HEK293T (cell line): Measurements from ENCODE around the gene CNTF.

ENCODE experiments used
- CTCF ChIA-PET: fragments of 350-600 bp; formaldehyde crosslinking; extraction: SDS; loops from one replicate; lab custom pipeline; 2021; ENCODE audit warnings: antibody characterized with exemption, inconsistent platforms; lab: Yijun Ruan, JAX
- POLR2A ChIA-PET: fragments of 350-600 bp; formaldehyde crosslinking; extraction: SDS; loops from one replicate; lab custom pipeline; 2020; ENCODE audit warnings: antibody characterized with exemption, inconsistent platforms; lab: Yijun Ruan, JAX
- DNase-seq: peaks from one replicate; pipeline ENCODE4 v3.0.0; 2012; ENCODE audit warnings: mixed read lengths; ENCODE audit errors: extremely low spot score
- ARNT ChIP-seq: fragments of 450-650 bp; IDR thresholded peaks from 2 replicates; pipeline ENCODE4 v1.6.1; 2017; ENCODE audit warnings: mild to moderate bottlenecking
- BHLHE40 ChIP-seq: fragments of 450-650 bp; IDR thresholded peaks from 2 replicates; pipeline ENCODE4 v1.6.1; 2016; ENCODE audit warnings: mild to moderate bottlenecking, moderate library complexity, borderline replicate concordance
- CTBP1 ChIP-seq: fragments of 450-650 bp; IDR thresholded peaks from 2 replicates; pipeline ENCODE4 v1.6.1; 2016; ENCODE audit warnings: borderline replicate concordance
- ELF4 ChIP-seq: fragments of 450-650 bp; IDR thresholded peaks from 2 replicates; pipeline ENCODE4 v1.6.1; 2017; ENCODE audit warnings: antibody characterized with exemption
- FOXA1 ChIP-seq: fragments of 450-650 bp; IDR thresholded peaks from 2 replicates; pipeline ENCODE4 v1.6.1; 2016; ENCODE audit warnings: mild to moderate bottlenecking
- FOXK2 ChIP-seq: fragments of 450-650 bp; IDR thresholded peaks from 2 replicates; pipeline ENCODE4 v1.6.1; 2016; ENCODE audit warnings: mild to moderate bottlenecking
- FOXM1 ChIP-seq: fragments of 450-650 bp; IDR thresholded peaks from 2 replicates; pipeline ENCODE4 v1.6.1; 2017; ENCODE audit warnings: mild to moderate bottlenecking, borderline replicate concordance
- HDGF ChIP-seq: fragments of 450-650 bp; IDR thresholded peaks from 2 replicates; pipeline ENCODE4 v1.6.1; 2017; ENCODE audit warnings: antibody characterized with exemption, borderline replicate concordance
- L3MBTL2 ChIP-seq: fragments of 450-650 bp; conservative IDR thresholded peaks from 2 replicates; pipeline ENCODE4 v1.6.1; 2016; ENCODE audit warnings: mild to moderate bottlenecking
- LEF1 ChIP-seq: fragments of 450-650 bp; IDR thresholded peaks from 2 replicates; pipeline ENCODE4 v1.6.1; 2017; ENCODE audit warnings: mild to moderate bottlenecking, borderline replicate concordance
- NFRKB ChIP-seq: fragments of 450-650 bp; IDR thresholded peaks from 2 replicates; pipeline ENCODE4 v1.6.1; 2016; ENCODE audit warnings: mild to moderate bottlenecking, moderate library complexity
- SP1 ChIP-seq: fragments of 450-650 bp; IDR thresholded peaks from 2 replicates; pipeline ENCODE4 v1.6.1; 2017
- SUZ12 ChIP-seq: fragments of 450-650 bp; IDR thresholded peaks from 2 replicates; pipeline ENCODE4 v1.6.1; 2016; ENCODE audit warnings: mild to moderate bottlenecking
- TARDBP ChIP-seq: fragments of 450-650 bp; IDR thresholded peaks from 2 replicates; pipeline ENCODE4 v1.6.1; 2016
- ZNF384 ChIP-seq: fragments of 450-650 bp; IDR thresholded peaks from 2 replicates; pipeline ENCODE4 v1.6.1; 2016
- TF ChIP-seq, protein P1 (sequence below): fragments of 450-650 bp; IDR thresholded peaks from 2 replicates; pipeline ENCODE4 v1.6.1; 2016

The CNTF gene

DNA sequence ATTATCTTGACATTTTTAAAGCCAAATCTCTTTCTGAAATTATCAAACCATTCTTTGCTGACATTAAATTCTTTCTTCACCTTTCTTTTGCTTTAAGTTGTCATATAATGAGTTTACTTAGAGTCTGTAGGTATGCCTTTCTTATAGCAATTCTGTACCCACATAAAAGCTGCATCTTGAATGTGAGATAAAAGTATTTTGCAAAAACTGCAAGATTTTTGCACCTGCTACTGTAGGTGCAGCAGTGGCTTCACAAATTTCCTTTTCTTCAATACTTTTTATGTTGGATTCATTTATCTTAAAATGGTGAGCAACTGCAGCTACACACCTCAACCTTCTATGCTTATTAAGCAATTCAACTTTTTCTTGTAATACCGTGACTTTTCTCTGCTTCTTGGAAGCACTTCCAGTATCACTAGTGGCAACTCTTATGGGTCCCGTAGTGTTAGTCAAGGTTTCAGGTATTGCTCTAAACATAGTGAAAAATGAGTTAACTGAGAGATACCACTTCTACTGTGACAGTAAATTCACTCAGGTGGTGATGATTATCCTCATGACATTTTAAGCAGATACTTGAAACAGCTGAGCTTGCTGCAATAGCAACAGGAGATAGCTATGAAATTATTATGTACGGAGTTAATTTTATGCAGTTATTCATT, 24.9 kb upstream of the CNTF start:
- ChIA-PET CTCF (no interaction called here), POLR2A (no interaction called here)

DNA sequence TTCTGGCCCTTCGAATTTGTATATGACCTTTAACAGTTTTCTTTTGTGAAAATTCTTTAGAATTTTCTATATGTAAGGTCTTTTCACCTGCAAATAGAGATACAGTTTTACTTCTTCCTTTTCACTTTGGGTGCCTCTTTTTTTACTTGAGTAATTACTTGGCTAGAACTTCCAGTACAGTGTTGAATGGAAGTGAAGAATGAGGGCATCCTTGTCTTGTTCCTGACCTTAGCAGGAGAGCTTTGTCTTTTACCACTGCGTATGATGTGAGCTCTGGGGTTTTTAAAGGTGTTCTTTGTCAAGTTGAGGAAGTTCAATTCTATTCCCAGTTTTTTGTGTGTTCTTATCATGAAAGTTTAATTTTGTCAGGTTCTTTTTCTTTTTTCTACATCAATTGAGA, 22.0 kb upstream of the CNTF start:
- POLR2A ChIA-PET, result no interaction called here

More for the DNA sequence above, 24.9 kb upstream of the CNTF start:
- DNase-seq, result no peak
- no peak for TF ChIP-seq LEF1
- no peak for TF ChIP-seq TARDBP
- TF ChIP-seq L3MBTL2, result no peak
- no peak for TF ChIP-seq FOXK2
- TF ChIP-seq CTBP1, result no peak
- TF ChIP-seq SP1, result no peak
- TF ChIP-seq FOXM1, result no peak
- no peak for TF ChIP-seq SUZ12
- TF ChIP-seq ELF4, result no peak
- TF ChIP-seq FOXA1, result no peak

DNA sequence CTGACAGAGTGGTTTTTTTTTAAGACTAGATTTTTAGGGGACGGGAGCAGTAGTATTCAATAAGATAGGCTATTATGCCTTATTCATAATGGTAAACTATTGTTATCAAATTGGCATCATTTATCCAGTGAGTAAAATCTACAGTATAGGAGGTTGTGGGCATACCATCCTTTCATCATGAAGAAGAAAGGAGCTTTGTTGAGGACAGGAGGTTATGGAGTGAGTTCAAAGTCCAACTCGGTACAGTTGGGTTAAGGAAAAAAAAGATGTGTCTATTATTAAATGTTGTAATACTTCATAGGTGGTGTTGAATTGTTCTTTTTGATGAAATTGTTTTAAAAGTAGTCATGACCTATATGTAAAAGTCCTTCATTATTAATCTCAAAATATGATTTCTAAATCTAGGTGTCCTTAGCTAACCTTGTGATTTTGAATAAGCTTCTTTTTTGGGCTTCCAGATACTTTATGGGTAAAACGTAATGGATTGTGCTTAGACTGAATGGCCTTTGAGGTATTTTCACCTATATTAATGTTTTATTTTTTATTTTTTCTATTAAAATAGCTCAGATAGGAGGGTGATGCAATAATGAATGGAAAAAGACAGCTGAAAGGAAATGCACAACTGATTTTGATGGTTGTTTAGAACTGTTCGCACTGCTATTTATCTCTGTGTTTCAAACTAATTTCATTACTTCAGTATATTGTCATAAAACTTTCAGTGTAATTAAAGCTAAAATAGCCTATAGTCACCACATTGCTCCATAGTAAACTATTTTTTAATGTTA, 15.3 kb upstream of the CNTF start:
- no peak for DNase-seq
- TF ChIP-seq HDGF, result no peak
- TF ChIP-seq FOXA1, result no peak
- no peak for TF ChIP-seq L3MBTL2
- TF ChIP-seq ZNF384, result no peak
- CTCF ChIA-PET, result no interaction called here
- POLR2A ChIA-PET, result interaction anchor here (1.2 kb wide), 1 partner anchor 29 kb away, joined by 4 read pairs; no protein-coding TSS in a partner anchor

More for the DNA sequence above, 22.0 kb upstream of the CNTF start:
- TF ChIP-seq, protein P1, sequence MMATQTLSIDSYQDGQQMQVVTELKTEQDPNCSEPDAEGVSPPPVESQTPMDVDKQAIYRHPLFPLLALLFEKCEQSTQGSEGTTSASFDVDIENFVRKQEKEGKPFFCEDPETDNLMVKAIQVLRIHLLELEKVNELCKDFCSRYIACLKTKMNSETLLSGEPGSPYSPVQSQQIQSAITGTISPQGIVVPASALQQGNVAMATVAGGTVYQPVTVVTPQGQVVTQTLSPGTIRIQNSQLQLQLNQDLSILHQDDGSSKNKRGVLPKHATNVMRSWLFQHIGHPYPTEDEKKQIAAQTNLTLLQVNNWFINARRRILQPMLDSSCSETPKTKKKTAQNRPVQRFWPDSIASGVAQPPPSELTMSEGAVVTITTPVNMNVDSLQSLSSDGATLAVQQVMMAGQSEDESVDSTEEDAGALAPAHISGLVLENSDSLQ, result no peak
- TF ChIP-seq ZNF384 (no peak), LEF1 (no peak), SP1 (no peak), CTBP1 (no peak), FOXM1 (no peak), ARNT (no peak), L3MBTL2 (no peak), FOXK2 (no peak), BHLHE40 (no peak), NFRKB (no peak), TARDBP (no peak), FOXA1 (no peak)
- DNase-seq, result no peak
- CTCF ChIA-PET, result no interaction called here

DNA sequence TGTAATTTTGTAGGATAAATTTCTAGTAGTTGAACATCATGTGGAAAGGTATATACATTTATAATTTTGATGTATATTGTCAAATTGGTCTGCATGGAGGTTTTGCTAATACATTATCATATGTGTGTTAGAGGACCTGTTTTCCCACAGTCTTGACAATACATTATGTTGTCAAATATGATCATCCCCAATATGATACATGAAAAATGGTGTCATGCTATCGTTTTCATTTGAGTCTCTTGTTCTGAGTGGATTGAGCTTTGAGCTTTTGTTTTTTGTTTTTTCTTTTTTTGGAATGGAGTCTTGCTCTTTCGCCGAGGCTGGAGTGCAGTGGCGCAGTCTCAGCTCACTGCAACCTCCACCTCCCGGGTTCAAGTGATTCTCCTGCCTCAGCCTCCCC, 14.1 kb upstream of the CNTF start:
- TF ChIP-seq FOXM1 (no peak), SP1 (no peak), TARDBP (no peak), ZNF384 (no peak)
- DNase-seq, result no peak
- ChIA-PET POLR2A (no interaction called here), CTCF (no interaction called here)

DNA sequence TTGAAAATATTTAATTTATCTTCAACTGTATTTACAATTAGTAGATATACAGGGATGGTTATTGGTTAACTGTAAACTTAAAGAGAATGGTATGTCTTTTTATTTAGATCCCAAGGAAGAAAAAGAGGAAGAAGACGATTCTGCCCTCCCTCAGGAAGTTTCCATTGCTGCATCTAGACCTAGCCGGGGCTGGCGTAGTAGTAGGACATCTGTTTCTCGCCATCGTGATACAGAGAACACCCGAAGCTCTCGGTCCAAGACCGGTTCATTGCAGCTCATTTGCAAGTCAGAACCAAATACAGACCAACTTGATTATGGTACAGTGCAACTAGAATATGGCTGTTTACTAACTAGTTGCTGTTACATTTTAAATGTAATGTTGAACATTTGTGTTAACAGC, 12.7 kb upstream of the CNTF start:
- CTCF ChIA-PET, result no interaction called here
- DNase-seq, result no peak
- TF ChIP-seq SUZ12 (no peak), FOXA1 (no peak)

DNA sequence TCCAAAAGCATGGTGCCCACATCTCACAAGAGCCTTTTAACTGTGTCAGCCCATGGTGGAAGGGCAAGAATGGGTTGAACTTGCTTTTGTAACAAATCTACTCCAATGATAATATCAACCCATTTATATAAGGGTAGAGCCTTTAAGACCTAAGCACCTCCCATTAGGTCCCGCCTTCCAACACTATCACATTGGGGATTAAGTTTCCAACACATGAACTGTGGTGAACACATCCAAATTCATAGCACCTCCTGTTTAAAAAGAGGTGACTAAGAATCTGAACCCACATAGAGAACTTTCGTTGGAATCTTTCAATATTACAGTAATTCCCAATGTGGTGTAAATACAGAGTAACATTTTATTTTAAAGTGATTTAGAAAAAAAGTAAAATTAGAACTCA, 9.2 kb upstream of the CNTF start:
- ChIA-PET CTCF (no interaction called here), POLR2A (no interaction called here)
- TF ChIP-seq SUZ12 (no peak), FOXK2 (no peak), L3MBTL2 (no peak), ARNT (no peak), NFRKB (no peak), FOXA1 (no peak), SP1 (no peak), LEF1 (no peak), ZNF384 (no peak), CTBP1 (no peak), HDGF (no peak), FOXM1 (no peak), TARDBP (no peak), BHLHE40 (no peak), ELF4 (no peak)
- TF ChIP-seq, protein P1, result no peak
- DNase-seq, result no peak

More for the DNA sequence above, 12.7 kb upstream of the CNTF start:
- POLR2A ChIA-PET, result no interaction called here

DNA sequence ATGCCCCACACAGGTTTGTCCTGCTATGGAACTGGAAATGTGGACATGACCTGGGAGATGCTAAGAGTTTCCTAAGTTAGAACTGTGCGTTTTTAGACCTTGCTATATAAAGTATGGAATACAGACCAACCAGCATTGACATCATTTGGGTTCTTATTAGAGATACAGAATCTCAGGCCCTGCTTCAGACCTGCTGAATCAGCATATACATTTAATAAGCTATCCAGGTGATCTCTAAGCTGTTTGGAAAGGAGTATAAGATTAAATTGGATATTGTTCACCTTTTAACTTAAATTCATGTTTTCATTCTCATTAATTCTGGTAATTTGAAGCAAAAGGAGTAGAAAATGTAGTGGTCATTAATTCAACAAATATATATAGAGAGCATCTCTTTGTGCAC, 6.9 kb upstream of the CNTF start:
- POLR2A ChIA-PET, result no interaction called here
- DNase-seq, result no peak
- TF ChIP-seq FOXM1, result no peak
- TF ChIP-seq ZNF384, result no peak
- TF ChIP-seq NFRKB, result no peak
- TF ChIP-seq LEF1, result no peak
- TF ChIP-seq SUZ12, result no peak
- no peak for TF ChIP-seq L3MBTL2
- TF ChIP-seq, protein P1, result no peak
- no peak for TF ChIP-seq CTBP1
- TF ChIP-seq SP1, result no peak
- TF ChIP-seq FOXA1, result no peak
- CTCF ChIA-PET, result no interaction called here
